Measurements from ENCODE around the gene AFAP1. TPM values are rescaled to one million over a fixed set of nuclear protein-coding genes. Genes with fewer than 3 reads are reported as not detected.

Gene AFAP1
- total and polyA plus RNA-seq, 2 of the 8 experiments (the other 6 are each of a cell fraction or from before 2014, with no cell fraction given): 3.6 to 18.2 TPM

DNA sequence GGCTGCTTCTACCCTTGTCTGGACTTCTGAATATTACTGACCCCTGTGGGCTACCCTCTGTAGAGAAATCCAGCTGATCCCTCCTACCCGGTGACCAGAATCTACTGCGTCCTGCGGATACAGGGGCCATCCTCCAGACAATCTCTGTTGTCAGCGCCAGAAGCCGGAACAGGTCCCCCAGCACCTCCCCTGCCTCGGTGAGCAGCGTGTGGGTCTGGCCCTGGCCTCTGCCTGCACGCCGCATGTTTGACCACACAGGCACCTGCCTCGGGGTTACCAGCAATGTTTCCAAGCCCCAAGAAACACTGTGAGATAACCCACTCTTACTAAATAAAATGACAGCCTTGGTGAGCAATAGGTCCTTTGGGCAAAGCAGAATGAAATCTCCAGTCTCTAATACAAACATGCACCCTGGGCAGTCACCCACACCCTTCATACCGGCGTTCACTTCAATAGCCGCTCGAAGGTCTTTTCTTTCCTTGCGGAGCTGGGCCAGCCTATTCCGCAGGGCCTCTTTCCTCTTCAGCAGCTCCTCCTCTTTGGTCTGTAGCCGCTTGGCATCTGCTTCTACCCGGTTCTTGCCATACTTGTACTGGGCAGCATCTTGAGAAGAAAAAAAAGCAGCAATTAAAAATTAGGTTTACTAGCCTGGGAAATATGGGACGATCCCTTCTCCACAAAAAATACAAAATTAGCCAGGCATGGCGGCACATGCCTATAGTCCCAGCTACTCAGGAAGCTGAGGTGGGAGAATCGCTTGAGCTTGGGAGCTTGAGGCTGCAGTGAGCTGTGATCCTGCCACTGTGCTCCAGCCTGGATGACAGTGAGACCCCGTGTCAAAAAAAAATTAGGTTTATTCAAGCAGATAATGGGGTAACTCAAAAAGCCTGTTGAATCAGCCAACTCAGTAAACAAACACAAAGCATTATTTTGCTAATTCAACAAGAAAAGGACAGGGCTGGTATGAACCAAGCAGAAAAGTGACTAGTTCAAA is 165.1 kb downstream of the AFAP1 start (continued):
- TF ChIP-seq CHD7 (IDR thresholded peaks at IDR 0.05; ENCODE audit: insufficient replicate concordance, low read length): no peak
- no peak for TF ChIP-seq POU5F1 (IDR thresholded peaks at IDR 0.05; ENCODE audit: low read depth, low read length)

Data from H1 (cell line).